HG03378 (cell line): ENCODE data around the gene PHB1.
"Not testable (repeated sequence)": the region's sequence is repeated elsewhere in the genome, so short reads cannot be mapped to it uniquely, and the experiment has no call there.

ENCODE experiments used
- ATAC-seq: cut with Tn5 transposase; IDR thresholded peaks from one replicate; pipeline ENCODE4 v1.9.1; 2021; ENCODE audit warnings: mild to moderate bottlenecking, moderate library complexity; ENCODE audit not compliant: unreplicated experiment

Gene PHB1

DNA sequence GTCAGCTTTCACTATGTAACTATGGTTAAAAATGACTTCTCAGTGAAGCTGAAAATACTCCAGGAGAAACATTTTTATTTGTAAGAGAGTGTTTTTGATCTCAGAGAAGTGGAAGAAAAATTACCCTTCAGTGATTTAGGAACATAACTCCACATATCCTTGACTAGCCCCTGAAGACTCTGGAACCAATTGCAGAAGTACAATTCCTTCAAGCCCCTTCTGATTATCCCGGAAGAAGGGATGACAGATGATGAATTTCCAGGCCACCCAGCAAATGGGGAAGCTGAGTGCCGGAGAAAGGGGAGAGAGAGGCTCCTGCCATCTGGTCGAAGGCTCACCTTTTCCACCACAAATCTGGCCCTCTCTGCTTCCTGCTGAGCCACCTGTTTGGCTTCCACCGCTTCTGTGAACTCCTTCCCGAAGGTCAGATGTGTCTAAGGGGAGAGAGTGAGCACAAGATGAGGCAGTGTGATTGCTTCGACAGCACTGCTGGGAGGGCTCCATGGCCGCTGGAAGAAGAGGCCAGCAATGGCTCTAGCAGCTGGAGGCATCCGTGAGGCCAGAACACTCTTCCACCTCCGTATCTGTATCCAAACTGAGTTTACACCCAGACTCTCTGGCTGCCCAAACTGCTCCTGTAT, 8.1 kb downstream of the PHB1 start:
- no peak for ATAC-seq

DNA sequence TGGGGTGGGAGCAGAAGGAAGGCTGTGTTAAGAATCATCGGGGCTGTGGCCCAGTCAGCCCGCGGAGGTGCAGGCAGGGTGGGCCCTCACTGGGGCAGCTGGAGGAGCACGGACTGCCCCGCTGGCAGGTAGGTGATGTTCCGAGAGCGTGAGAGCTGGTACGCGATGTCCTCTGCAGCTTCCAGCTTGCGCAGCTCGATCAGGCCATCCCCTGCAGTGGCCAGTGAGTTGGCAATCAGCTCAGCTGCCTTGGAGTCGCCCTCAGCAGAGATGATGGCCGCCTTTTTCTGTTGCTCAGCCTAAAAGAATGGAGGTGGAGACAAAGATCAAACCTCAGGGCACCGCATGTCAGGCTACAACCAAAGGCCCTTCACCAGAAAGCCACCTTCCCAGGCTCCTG, 9.8 kb downstream of the PHB1 start:
- ATAC-seq = no peak

DNA sequence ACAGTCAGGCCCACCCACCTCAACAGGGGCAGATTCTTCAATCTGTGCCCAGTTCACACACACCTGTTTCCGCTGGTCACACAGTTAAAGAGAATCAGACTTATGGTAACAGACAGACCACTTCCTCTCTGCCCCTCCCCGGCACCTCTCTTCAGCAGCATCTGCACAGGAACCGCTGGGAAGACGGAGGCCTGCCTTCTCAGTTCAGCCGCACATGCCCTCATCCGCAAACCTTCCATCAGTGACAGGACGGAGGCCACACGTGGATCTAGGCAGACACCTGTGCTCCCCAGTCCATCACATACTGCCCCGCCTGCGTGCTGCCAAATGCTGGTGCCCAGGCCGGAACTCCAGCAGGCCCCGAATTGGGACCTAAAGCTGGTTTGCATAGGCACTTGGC, 10.3 kb downstream of the PHB1 start:
- no peak for ATAC-seq

DNA sequence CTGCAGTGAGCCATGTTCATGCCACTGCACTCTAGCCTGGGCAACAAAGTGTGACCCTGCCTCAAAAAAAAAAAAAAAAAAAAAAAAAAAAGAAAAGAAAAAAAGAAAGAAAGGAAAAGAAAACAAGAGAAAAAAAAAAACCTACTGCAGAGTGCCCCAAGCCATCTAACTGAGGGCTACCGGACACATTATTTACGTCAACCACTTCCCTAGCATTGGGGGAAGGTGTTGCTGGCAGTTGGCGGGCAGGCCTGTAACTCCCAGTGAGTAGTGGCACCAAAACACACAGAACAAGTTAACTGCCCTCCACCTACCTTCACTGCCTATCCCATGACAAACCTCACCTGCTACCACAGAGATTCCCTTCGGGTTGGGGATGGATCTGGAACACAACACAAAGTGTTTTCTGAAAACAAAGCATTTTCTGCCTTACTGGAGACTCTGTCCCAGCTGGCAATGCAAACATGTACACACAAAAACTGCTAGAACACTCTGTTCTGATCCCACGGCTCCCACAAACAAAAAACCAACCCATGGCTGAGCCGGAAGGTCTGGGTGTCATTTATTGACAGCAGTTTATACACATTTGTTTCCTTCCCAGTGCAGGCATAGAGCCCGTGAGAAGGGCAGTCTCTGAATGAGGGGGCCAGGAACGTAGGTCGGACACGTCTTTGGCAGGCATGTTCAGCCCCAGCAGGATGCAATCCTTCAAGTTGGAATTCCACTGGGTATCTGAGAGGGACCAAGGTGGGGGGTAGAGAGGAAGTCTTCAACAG, 11.0 kb downstream of the PHB1 start:
- ATAC-seq = no peak

DNA sequence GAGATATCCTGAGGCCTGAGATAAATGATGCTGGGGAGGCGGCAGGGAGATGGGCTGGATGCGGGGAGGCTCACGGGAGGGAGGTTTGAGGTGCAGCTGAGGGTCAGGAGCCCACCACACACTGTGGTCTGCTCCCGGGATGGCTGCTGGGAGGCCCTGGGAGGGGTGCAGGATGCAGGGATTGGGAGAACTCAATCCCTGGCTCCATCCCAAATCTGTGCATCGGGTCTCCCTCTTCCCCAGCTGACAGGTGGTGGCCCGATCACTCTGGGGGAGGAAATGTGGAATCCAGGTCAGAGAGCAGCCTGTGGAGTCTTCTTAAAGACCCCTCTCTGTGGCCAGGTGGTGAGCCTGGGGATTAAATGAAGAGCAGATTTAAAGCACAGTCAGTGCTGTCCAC, 12.0 kb downstream of the PHB1 start:
- no peak for ATAC-seq

DNA sequence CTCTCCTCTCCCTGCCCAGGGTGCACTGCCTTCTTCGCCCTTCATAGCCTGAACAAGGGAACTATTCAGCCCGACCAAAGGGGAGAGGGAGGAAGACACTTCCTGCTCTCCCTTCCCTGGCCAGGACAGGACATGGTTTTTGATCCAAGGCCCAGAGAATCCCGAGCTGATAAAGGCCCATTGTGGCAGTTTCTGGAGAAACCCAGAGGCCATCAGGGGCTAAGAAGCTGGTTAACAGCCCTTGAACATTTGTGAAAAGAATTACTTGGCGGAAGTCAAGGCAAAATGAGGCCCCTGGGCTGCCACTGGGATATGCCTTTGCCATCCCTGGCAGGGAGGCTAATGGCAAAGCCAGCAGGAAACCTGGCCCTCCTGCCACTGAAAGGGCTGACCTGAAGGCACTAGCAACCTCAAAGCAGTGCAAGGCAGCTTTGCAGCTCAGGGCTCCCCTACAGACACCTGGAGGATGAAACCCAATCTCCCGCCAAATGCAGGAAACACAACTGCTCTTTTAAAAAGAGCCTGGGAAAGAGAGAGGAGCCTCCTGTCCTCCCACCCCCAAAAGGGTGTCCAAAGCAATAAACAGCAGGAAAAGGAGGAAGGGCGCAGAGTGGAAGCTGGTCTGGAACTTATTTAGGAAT, 12.6 kb downstream of the PHB1 start:
- no peak for ATAC-seq

DNA sequence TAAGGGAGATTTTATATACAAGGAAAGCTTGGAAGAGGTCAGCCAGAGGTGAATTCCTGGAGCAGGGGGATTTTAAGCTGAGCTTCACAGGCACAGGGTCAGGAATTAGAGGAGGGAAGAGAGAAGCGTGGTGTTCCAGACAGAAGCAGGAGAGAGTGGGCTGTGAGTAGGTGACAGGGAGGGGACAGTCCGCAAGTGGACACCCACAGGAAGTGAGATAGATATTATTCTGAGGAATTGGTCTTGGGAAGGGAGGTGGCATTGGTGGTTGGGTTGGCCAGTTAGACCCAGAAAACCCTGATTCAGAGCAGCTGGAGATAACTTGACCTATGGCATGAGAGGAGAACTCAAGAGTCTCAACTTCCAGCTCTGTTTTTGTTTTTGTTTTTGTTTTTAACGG, 14.7 kb downstream of the PHB1 start:
- ATAC-seq = no peak

DNA sequence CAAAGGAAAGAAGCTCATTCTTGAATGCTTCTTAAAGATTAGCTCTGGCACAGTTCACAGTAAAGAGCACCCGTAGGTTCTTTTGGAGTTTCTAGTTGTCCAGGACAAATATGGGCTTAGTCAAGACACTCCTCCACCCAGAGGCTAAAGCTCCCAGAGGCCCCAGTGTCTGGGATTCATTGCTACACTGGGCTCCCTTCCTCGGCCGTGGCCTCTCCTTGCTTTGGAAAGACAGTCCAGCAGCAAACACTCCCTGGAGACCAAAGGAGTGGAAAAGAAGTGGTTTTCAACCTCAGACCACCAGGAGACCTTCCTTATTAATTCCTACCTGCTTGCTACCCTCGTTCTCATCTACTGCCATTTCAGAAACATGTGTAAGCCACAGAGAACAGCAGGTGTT, 17.1 kb downstream of the PHB1 start:
- ATAC-seq = no peak

DNA sequence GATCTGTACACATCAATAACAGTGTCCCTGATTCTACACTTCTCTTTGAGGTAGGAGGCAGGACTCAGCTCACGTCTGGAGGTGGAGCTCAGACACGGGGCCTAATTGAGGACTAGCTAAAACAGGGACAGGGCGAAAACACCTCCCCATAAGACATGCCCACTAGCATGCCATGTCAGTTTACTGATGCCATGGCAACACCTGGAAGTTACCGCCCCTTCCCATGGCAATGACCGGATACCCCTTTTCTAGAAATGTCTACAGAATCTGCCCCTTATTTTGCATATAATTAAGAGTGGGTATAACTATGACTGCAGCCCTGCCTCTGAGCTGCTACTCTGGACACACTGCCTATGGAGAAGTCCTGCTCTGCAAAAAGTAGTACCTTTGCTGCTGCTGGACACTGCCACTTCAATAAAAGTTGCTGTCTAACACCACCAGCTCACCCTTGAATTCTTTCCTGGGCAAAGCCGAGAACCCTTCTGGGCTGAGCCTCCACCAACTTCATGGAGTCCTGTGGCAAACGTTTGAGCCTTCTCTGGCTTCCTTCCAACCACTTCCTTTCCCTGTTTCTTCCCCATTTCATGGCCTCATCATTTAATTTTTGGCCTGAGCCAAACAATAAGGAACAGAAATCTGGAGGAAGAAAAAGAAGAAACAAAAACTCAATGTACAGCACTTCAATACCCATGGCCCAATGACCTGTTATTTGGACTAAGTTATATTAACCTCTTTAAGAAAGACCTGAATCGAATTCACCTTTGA, 21.0 kb downstream of the PHB1 start:
- no peak for ATAC-seq

DNA sequence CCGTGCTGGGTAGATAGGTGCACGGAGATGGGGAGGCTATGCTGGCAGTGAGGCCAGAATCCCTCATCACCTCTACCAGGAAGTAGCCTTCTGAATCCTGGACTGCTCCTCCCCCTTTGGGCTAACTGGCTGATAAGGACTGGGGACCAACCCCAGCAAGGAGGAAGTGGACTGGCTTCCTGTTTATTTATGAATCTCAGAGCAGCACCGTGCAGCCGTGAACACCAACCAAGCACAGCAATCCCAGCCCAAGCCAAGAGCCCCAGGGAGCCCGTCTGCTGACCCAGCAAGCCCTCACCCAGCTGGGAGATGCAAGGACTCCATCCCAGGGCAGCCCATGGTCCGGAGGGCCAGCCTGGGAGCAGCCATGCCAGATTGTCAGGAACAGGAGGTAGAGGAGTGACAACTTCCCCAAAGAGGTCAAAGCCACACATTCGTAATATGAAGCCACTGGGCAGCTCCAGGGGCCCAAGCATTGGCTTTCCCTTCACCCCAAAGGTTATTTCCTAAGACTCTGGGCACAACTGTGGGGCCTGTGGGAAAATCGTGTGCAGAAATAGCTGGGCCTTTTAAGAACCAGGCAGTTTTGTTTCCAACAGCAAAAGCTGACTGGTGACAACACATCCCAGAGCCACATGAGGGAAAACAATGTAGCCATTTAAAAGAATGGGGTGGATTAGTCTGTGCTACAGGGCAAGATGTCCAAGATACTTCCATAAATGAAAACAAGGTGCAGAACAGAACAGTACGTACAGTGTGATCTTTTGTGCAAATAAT, 23.9 kb downstream of the PHB1 start:
- ATAC-seq = no peak

DNA sequence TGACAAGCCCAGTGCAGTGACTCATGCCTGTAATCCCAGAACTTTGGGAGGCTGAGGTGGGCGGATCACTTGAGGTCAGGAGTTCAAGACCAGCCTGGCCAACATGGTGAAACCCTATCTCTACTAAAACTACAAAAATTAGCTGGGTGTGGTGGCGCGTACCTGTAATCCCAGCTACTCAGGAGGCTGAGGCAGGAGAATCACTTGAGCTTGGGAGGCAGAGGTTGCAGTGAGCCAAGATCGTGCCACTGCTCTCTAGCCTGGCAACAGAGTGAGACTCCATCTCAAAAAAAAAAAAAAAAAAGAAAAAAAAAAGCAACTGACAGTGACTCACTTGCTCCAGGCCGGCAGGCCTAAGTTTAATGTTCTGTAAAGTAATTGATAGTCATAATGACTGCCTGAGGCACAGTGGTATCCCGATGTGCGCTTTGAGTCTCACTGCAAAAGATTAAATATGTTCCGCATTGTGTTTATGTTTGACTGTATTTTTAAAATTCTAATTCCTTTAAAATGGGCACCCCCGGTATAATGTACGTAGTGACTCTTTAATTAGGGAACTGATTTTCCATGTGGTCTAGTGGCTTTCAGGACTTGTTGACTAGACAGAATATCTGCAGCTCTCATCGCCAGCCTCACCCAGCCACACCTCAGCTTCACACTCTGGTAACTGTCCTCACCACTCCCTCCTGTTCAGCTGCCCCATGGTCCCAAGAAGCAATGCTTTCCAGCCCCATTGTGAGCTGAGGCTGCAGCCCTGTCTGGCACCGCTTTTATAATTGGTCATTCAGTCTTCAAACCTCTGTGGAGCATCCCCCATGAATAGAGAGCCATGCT, 25.0 kb downstream of the PHB1 start:
- not testable (repeated sequence) for ATAC-seq

DNA sequence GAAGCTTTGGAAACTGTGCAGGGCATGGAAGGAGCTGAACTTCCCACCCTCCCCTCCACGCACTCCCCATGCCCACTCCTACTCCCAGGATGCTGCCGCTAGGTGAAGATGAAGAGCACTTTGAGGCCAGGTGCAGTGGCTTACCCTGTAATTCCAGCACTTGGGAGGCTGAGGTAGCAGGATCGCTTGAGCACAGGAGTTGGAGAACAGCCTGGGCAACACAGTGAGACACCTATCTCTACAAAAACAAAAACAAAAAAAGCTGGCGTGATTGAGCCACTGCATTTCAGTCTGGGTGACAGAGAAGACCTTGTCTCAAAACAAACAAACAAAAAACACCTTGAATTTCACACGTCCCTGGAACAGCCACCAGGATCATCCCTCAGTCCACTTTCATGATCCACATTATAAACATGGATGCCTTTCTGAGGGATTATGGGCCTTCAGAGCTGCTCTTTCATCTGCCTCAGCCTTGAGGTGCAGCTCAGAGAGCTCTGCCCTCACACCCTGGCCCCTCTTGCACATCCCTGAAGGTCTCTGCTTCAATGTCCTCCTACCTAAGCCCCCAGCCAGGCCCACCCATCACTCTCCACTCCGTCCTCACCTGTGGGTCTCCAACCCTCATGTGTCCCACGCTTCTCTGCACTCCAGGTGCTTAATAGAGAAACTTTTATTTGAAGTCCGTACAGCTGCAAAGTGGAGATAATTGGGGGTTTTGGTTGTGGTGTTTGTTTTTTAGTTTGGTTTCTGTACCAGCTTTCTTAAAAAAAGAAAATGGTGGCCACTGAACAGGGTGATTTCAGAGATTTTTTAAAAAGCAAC, 25.8 kb downstream of the PHB1 start:
- ATAC-seq = no peak

DNA sequence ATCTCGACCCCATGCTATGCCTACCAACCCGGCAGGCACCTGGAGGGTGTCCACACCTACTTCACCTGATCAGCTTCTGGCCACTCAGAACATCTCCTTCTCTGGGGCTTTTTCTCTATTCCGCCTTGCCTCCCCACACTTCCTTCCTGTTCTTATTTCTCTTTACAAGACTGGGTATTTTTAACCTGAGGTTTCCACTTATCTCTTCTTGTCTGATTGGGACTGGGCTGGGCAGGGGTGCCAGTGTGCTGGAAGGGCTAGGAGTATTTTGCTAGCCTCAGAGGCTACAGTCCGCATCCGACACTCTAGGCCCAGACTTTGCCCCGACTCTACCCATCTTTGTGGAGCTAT, 26.4 kb downstream of the PHB1 start:
- peak; percentile 43 for ATAC-seq

DNA sequence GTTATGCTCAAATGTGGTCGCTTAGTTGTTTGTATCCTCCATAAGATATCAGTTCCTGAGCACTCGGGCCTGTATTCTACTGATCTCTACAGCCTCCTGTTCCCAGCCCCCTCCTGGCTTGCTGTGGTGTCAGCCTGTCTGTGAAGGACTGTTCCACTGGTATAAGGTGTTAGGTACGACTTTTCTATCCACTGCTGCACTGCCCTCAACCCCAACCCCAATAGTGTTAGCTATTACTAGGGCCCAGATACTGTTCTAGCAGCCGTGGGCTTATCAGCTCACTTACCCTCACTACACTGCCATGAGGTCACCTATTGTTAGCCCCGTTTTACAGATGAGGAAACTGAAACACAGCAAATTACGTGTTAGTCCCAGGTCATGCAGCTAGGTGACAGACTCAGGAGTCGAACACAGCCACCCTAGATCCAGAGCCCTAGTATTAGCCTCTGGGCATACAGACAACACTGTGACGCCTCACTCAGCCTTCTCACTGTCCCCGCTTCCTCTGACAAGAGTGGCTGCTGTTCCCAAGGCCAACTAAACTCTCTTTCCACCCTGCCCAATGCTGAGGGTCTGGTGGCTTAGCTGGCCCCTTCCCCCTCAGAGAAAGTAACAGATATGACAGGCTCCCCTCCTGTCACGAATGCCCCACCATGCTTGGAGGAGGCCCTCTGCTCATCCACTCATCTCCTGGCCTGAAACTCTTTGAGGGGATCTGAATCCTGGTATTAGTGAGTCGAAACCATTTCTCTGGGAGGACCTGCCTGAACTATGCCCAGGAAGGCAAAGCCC, 27.0 kb downstream of the PHB1 start:
- ATAC-seq = no peak

DNA sequence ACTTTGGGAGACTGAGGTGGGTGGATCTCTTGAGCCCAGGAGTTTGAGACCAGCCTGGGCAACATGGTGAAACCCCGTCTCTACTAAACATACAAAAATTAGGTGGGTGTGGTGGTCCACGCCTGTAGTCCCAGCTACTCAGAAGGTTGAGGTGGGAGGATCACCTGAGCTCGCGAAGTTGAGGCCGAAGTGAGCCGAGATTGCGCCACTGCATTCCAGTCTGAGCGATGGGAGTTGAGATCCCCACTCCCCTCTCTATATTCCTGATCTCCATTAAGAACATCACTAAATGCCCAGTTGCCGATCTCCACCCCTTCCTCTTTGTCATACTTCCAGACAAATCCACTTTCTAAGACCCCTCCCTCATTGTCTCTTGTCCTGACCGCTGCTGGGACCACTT, 28.3 kb downstream of the PHB1 start:
- ATAC-seq = no peak

DNA sequence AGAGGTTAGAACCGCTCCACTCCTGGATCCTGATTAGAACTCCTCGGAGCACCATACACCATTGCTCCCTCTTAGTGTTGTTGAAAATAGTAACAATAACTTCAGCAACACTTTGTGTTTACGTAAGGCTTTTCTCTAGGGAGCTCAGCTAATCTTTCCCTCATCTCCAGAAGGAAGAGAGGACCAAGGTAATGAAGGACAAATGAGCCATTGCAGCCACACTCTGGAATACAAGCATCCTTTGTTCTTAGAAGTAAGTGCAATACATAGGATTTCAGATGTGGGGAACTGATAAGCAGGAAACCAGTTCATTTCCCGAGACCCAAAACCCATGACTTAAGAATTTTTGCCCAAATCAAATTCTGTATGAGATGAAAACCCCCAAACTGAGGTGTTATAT, 29.7 kb downstream of the PHB1 start:
- no peak for ATAC-seq

DNA sequence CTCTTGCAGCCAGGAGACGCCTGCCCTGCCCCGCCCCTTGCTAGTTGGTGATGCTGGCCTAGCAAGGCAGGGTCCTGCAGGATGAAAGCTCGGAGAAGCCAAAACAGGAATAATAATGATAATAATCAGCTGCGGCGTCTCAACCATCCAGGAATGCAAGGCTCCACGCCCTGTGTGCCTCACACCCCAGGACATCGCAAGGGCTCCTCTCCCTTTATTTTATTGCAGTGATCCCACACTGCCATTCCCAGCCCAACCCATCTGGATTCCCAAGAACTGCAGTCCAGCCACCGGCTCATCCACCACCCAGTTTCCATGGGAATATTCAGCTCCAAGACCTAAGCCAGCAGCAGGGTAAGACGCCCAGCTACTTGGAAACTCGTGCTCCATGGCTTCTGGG, 31.6 kb downstream of the PHB1 start:
- no peak for ATAC-seq

DNA sequence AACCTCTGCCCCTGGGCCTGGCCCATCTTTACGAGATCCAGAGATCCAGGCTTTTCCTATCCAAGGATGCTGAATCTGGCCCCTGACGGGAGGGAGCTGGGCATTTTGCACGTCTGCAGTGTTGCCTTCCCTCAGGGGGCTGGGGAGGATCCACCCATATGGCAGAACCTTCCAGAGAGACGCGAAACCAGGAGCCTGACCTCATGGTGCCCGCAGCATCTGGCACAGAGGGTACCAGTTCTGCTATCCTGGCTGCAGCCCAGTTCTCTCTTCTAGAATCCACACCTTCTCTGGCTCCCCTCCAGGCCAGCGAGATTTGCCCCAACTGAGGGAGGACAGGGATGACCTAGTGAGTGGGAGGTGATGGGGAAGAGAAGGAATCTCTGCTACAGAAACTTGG, 32.1 kb downstream of the PHB1 start:
- ATAC-seq = no peak
